Transverse colon (tissue), 4 donors: ENCODE data around the gene CD48.

Source experiments
- CTCF ChIP-seq, 5 experiments: fragments of 200-600 bp in 3 of 5; fragments of 450-650 bp in 2 of 5; sonication (generic) in 3 of 5; IDR thresholded peaks; 1 replicate in 2 of 5; 2 replicates in 3 of 5; pipeline ENCODE4 v1.5.1; 2016 to 2017; ENCODE audit warnings: antibody characterized with exemption in 5 of 5, inconsistent platforms in 3 of 5, mild to moderate bottlenecking in 2 of 5, moderate library complexity in 1 of 5
- POLR2A ChIP-seq: fragments of 450-650 bp; IDR thresholded peaks from one replicate; pipeline ENCODE4 v1.6.1; 2016; ENCODE audit warnings: antibody characterized with exemption, mild to moderate bottlenecking, moderate library complexity
- POLR2AphosphoS5 ChIP-seq, 3 donors: sonication (generic); formaldehyde crosslinking; IDR thresholded peaks; one replicate each; pipeline ENCODE4 v1.6.1; 2016; ENCODE audit warnings: antibody characterized with exemption in 3 of 3

- TF ChIP-seq CTCF (IDR thresholded peaks at IDR 0.05) (no peak), POLR2A (no peak), POLR2AphosphoS5 (IDR thresholded peaks at IDR 0.05) (no peak)
Measured at GRCh38 chr1:160756849-160757201, 45.2 kb upstream of the CD48 start.
